Activated T-helper 17 cell treated with anti-CD3 and anti-CD28 coated beads, Interleukin-2, amount 50 U/mL, for 72 hours (primary cell): ENCODE measurements around the gene LZTS3. TPM values are rescaled to one million over a fixed set of nuclear protein-coding genes. Genes with fewer than 3 reads are reported as not detected.
A peak's percentile ranks its signal among the peaks of the same experiment; 100 is the strongest.

ENCODE experiments used
- ATAC-seq: fragments of 150-1000 bp; cut with Tn5 transposase; replicated peaks from 2 replicates; pipeline ENCODE4 v1.10.0; 2021; ENCODE audit warnings: mild to moderate bottlenecking, moderate library complexity
- H3K27ac Mint-ChIP-seq: one replicate; pipeline ENCODE4 v1.8.0; 2022; ENCODE audit warnings: mixed read lengths
- H3K27me3 Mint-ChIP-seq: one replicate; pipeline ENCODE4 v1.8.0; 2022; ENCODE audit warnings: mixed read lengths
- H3K36me3 Mint-ChIP-seq: one replicate; pipeline ENCODE4 v1.8.0; 2022; ENCODE audit warnings: low read depth, mild to moderate bottlenecking, mixed read lengths
- H3K4me1 Mint-ChIP-seq: one replicate; pipeline ENCODE4 v1.8.0; 2022; ENCODE audit warnings: mixed read lengths
- H3K4me3 Mint-ChIP-seq: one replicate; pipeline ENCODE4 v1.8.0; 2022; ENCODE audit warnings: mild to moderate bottlenecking, mixed read lengths
- H3K9me3 Mint-ChIP-seq: one replicate; pipeline ENCODE4 v1.8.0; 2022; ENCODE audit warnings: mixed read lengths
- total RNA-seq, 2 donors: library from RNA; stranded (reverse); gene quantifications; one replicate each; pipeline ENCODE4 v1.2.3, GENCODE V29; 2022

LZTS3 gene
- total RNA-seq, 2 donors from 2014 or later: 0.82 to 3.1 TPM

- peaks cover 3% of the 10 kb centered on the region for H3K27me3 Mint-ChIP-seq
- no peak overlapping the region for H3K27ac Mint-ChIP-seq
- no peaks in the 10 kb centered on the region for H3K36me3 Mint-ChIP-seq
- ATAC-seq: no peak
- no peaks in the 10 kb centered on the region for H3K9me3 Mint-ChIP-seq
- no peak overlapping the region for H3K4me3 Mint-ChIP-seq
- no peaks in the 10 kb centered on the region for H3K4me1 Mint-ChIP-seq
These were observed 7.0 kb upstream of the LZTS3 start for GRCh38 chr20:3180319-3180718.

GRCh38 chr20:3177746-3178485 lies 4.6 kb upstream of the LZTS3 start:
- Mint-ChIP-seq H3K4me1 (no peaks in the 10 kb centered on the region), H3K4me3 (no peak overlapping the region), H3K27me3 (peaks cover 10% of the 10 kb centered on the region), H3K27ac (no peak overlapping the region), H3K36me3 (no peaks in the 10 kb centered on the region), H3K9me3 (no peaks in the 10 kb centered on the region)
- ATAC-seq: no peak

- ATAC-seq: no peak
- Mint-ChIP-seq H3K36me3 (no peaks in the 10 kb centered on the region), H3K4me1 (no peaks in the 10 kb centered on the region), H3K4me3 (peak overlapping the region; percentile 78), H3K27ac (no peak overlapping the region), H3K9me3 (no peaks in the 10 kb centered on the region), H3K27me3 (peaks cover 10% of the 10 kb centered on the region)
These were observed 1.9 kb upstream of the LZTS3 start for GRCh38 chr20:3175270-3175669.

GRCh38 chr20:3174442-3175261 lies 1.3 kb upstream of the LZTS3 start:
- Mint-ChIP-seq H3K4me3 (peak overlapping the region; percentile 78), H3K27me3 (peaks cover 10% of the 10 kb centered on the region), H3K36me3 (no peaks in the 10 kb centered on the region), H3K9me3 (no peaks in the 10 kb centered on the region), H3K27ac (peak overlapping the region; percentile 25), H3K4me1 (no peaks in the 10 kb centered on the region)
- no peak for ATAC-seq

GRCh38 chr20:3173610-3174441 lies 477 bp upstream of the LZTS3 start:
- H3K4me1 Mint-ChIP-seq: no peaks in the 10 kb centered on the region
- peak; percentile 95 for ATAC-seq
- peak overlapping the region; percentile 25 for H3K27ac Mint-ChIP-seq
- H3K4me3 Mint-ChIP-seq: peak overlapping the region; percentile 78
- H3K36me3 Mint-ChIP-seq: no peaks in the 10 kb centered on the region
- H3K9me3 Mint-ChIP-seq: no peaks in the 10 kb centered on the region
- peaks cover 16% of the 10 kb centered on the region for H3K27me3 Mint-ChIP-seq

GRCh38 chr20:3172126-3172932 lies 1.0 kb downstream of the LZTS3 start:
- no peak for ATAC-seq
- no peaks in the 10 kb centered on the region for H3K36me3 Mint-ChIP-seq
- H3K27me3 Mint-ChIP-seq: peaks cover 22% of the 10 kb centered on the region

GRCh38 chr20:3171391-3172125 lies 1.8 kb downstream of the LZTS3 start:
- no peaks in the 10 kb centered on the region for H3K36me3 Mint-ChIP-seq
- peak overlapping the region; percentile 70 for H3K4me3 Mint-ChIP-seq
- no peak overlapping the region for H3K27ac Mint-ChIP-seq
- peaks cover 22% of the 10 kb centered on the region for H3K27me3 Mint-ChIP-seq
- ATAC-seq: no peak
- H3K9me3 Mint-ChIP-seq: no peaks in the 10 kb centered on the region
- H3K4me1 Mint-ChIP-seq: no peaks in the 10 kb centered on the region

More at GRCh38 chr20:3172126-3172932, 1.0 kb downstream of the LZTS3 start:
- Mint-ChIP-seq H3K27ac (peak overlapping the region; percentile 33), H3K4me3 (peak overlapping the region; percentile 70), H3K9me3 (no peaks in the 10 kb centered on the region), H3K4me1 (no peaks in the 10 kb centered on the region)

- peaks cover 11% of the 10 kb centered on the region for H3K27me3 Mint-ChIP-seq
- H3K4me3 Mint-ChIP-seq: no peak overlapping the region
- no peaks in the 10 kb centered on the region for H3K4me1 Mint-ChIP-seq
- H3K36me3 Mint-ChIP-seq: no peaks in the 10 kb centered on the region
- H3K9me3 Mint-ChIP-seq: no peaks in the 10 kb centered on the region
- H3K27ac Mint-ChIP-seq: no peak overlapping the region
- no peak for ATAC-seq
These were observed 4.3 kb downstream of the LZTS3 start for GRCh38 chr20:3168829-3169590.

GRCh38 chr20:3168079-3168828 lies 5.1 kb downstream of the LZTS3 start:
- no peak for ATAC-seq
- no peak overlapping the region for H3K4me3 Mint-ChIP-seq

GRCh38 chr20:3167738-3168078 lies 5.6 kb downstream of the LZTS3 start:
- no peaks in the 10 kb centered on the region for H3K36me3 Mint-ChIP-seq
- no peak overlapping the region for H3K27ac Mint-ChIP-seq
- H3K4me1 Mint-ChIP-seq: no peaks in the 10 kb centered on the region
- ATAC-seq: no peak
- no peak overlapping the region for H3K4me3 Mint-ChIP-seq
- H3K27me3 Mint-ChIP-seq: peaks cover 11% of the 10 kb centered on the region
- no peaks in the 10 kb centered on the region for H3K9me3 Mint-ChIP-seq

More at GRCh38 chr20:3168079-3168828, 5.1 kb downstream of the LZTS3 start:
- H3K27ac Mint-ChIP-seq: no peak overlapping the region
- H3K4me1 Mint-ChIP-seq: no peaks in the 10 kb centered on the region
- no peaks in the 10 kb centered on the region for H3K36me3 Mint-ChIP-seq
- peaks cover 11% of the 10 kb centered on the region for H3K27me3 Mint-ChIP-seq
- H3K9me3 Mint-ChIP-seq: no peaks in the 10 kb centered on the region

GRCh38 chr20:3166913-3167342 lies 6.4 kb downstream of the LZTS3 start:
- no peaks in the 10 kb centered on the region for H3K4me1 Mint-ChIP-seq
- H3K9me3 Mint-ChIP-seq: no peaks in the 10 kb centered on the region
- no peak overlapping the region for H3K4me3 Mint-ChIP-seq
- H3K36me3 Mint-ChIP-seq: no peaks in the 10 kb centered on the region
- H3K27ac Mint-ChIP-seq: no peak overlapping the region
- peaks cover 11% of the 10 kb centered on the region for H3K27me3 Mint-ChIP-seq
- ATAC-seq: no peak

- ATAC-seq: no peak
- Mint-ChIP-seq H3K27ac (no peak overlapping the region), H3K9me3 (no peaks in the 10 kb centered on the region), H3K36me3 (no peaks in the 10 kb centered on the region), H3K4me3 (no peak overlapping the region), H3K27me3 (peaks cover 11% of the 10 kb centered on the region), H3K4me1 (no peaks in the 10 kb centered on the region)
These were observed 6.9 kb downstream of the LZTS3 start for GRCh38 chr20:3166338-3166912.
